Pancreas (tissue), 10 donors: ENCODE data around the gene MESP1. TPM values are rescaled to one million over a fixed set of nuclear protein-coding genes. Genes with fewer than 3 reads are reported as not detected.

Experiments used
- ATAC-seq, 4 donors: fragments of 200-7000 bp; cut with Tn5 transposase; one replicate each; pipeline versions ENCODE4 v1.8.0 to v1.9.1; 2020; ENCODE audit warnings: mild to moderate bottlenecking in 4 of 4, moderate library complexity in 4 of 4
- DNase-seq, 6 donors: peaks; one replicate each; pipeline ENCODE4 v3.0.0-alpha.2; 2020
- FAIRE-seq: peaks from 2 replicates; lab custom pipeline; 2012; peaks lifted over from hg19 to GRCh38; lab: Jason Lieb, UNC
- H3K27ac ChIP-seq, 4 donors: fragments of 200-600 bp; sonication (generic); 1 replicate in 3 of 4; 2 replicates in 1 of 4; pipeline versions ENCODE4 v1.5.0 to v1.8.0; 2020
- H3K27me3 ChIP-seq, 4 donors: fragments of 200-600 bp; one replicate each; pipeline ENCODE4 v1.8.0; 2021
- H3K36me3 ChIP-seq, 3 donors: fragments of 200-600 bp; sonication (generic) in 1 of 3; one replicate each; pipeline versions ENCODE4 v1.5.0 to v1.8.0; 2020 to 2021
- H3K4me1 ChIP-seq, 3 donors: fragments of 200-600 bp; one replicate each; pipeline ENCODE4 v1.8.0; 2021
- H3K4me3 ChIP-seq, 4 donors: fragments of 200-600 bp; sonication (generic) in 2 of 4; one replicate each; pipeline versions ENCODE4 v1.5.0 to v1.8.0; 2020 to 2021
- H3K9me3 ChIP-seq, 4 donors: fragments of 200-600 bp; one replicate each; pipeline ENCODE4 v1.8.0; 2021
- WGBS, 2 donors: extraction: QIAGEN DNeasy Blood & Tissue Kit; methylation state at CpG; one replicate each; pipeline ENCODE4 v1.1.7; 2013; 5-methylcytosine and 5-hydroxymethylcytosine counted together
- intact Hi-C, 3 donors: fragments of 100-400 bp; cut with DNase I; formaldehyde crosslinking; loops; one replicate each; pipeline versions ENCODE4 v1.11.1 to v1.14.2; 2022
- polyA plus RNA-seq, 2 donors: library from polyadenylated mRNA; stranded (reverse); fragments of 200-250 nt; gene quantifications; one replicate each; pipeline ENCODE4 v1.2.3, GENCODE V29; 2013
- total RNA-seq, 6 donors: library from RNA; stranded (reverse); fragmentation: NEBNext Ultra II Directional in 4 of 6; extraction: Animal tissue kit (Norgen Biotek cat#: 25700) in 4 of 6; gene quantifications; one replicate each; pipeline versions ENCODE4 v1.2.1 to v1.2.4, GENCODE V29; 2021 to 2023
- TF ChIP-seq, protein P1 (sequence below), 4 donors: fragments of 200-600 bp; sonication (generic) in 3 of 4; IDR thresholded peaks; one replicate each; pipeline versions ENCODE4 v1.5.0 to v1.8.0; 2021; ENCODE audit warnings: antibody characterized with exemption in 4 of 4
- donor health status: healthy with polysubstance abuse.
- donor health status: DM: no; HTN: no; CAD: no; lungs with moderate emphysema.
- donor health status: DM: no; HTN: no; CAD: no.
- donor health status: control.
- donor health status: control.
- donor health status: Bipolar disorder and iron deficiency.
- donor health status: DM: yes; HTN: yes; CAD: no.
- donor health status: DM: no; HTN: no; CAD: no.
- donor health status: DM: no; HTN: no; CAD: no.
- donor health status: DM: yes; HTN: yes; CAD: no.

Gene MESP1
- total and polyA plus RNA-seq, 8 donors = 1.1 to 4.0 (median 2.3) TPM

DNA sequence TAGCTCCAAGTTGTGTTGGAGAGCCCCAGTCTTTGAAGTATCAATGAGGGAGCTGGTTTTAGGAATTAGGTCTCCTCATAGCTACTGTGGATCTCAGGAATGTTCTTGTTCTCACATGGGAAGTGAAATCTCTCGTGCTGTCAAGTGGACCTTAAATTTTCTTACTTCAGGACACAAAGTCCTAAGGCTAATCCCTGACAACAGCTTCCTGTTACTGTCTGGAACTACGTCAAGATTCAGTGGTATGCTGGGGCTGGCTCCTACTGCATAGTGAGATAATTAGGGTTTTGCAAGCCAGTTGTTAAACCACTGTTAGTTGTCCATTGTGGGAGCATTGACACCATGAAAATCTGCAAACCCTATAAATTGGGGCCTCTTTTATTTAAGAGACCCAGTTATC is 22.8 kb downstream of the MESP1 start:
- intact Hi-C loops = no loop called here
- no peak for DNase-seq

DNA sequence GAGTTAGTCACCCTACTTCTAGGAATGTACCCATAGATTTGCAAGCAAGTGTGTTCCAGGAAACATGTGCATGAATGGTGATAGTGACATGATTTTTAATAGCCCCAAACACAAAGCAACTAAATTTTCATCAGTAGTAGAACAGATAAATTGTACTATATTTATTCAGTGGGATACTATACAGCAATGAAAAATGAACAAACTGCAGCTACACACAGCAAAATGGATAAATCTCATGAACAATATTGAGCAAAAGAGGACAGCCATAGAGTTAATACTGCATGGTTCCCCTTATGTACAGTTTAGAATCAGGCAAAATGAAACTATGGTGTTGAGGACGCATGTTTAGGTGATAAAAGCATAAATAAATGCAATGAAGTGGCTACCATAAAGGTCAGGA is 26.0 kb downstream of the MESP1 start:
- Histone ChIP-seq H3K27ac (no peak overlapping the region), H3K4me1 (no peaks in the 10 kb centered on the region), H3K4me3 (no peak overlapping the region), H3K36me3 (no peaks in the 10 kb centered on the region), H3K9me3 (no peaks in the 10 kb centered on the region), H3K27me3 (no peaks in the 10 kb centered on the region)
- DNase-seq = no peak
- no peak for FAIRE-seq
- TF ChIP-seq, protein P1, sequence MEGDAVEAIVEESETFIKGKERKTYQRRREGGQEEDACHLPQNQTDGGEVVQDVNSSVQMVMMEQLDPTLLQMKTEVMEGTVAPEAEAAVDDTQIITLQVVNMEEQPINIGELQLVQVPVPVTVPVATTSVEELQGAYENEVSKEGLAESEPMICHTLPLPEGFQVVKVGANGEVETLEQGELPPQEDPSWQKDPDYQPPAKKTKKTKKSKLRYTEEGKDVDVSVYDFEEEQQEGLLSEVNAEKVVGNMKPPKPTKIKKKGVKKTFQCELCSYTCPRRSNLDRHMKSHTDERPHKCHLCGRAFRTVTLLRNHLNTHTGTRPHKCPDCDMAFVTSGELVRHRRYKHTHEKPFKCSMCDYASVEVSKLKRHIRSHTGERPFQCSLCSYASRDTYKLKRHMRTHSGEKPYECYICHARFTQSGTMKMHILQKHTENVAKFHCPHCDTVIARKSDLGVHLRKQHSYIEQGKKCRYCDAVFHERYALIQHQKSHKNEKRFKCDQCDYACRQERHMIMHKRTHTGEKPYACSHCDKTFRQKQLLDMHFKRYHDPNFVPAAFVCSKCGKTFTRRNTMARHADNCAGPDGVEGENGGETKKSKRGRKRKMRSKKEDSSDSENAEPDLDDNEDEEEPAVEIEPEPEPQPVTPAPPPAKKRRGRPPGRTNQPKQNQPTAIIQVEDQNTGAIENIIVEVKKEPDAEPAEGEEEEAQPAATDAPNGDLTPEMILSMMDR (IDR thresholded peaks at IDR 0.05) = no peak
- intact Hi-C loops = no loop called here
- ATAC-seq = no peak
- 96 to 97% methylated on average over 1 of the region's 1 CpG for WGBS, 2 donors

More for the DNA sequence above, 22.8 kb downstream of the MESP1 start:
- WGBS, 2 donors = 65 to 66% methylated on average over 2 of the region's 2 CpGs
- TF ChIP-seq, protein P1 (IDR thresholded peaks at IDR 0.05) = no peak
- no peaks in the 10 kb centered on the region for H3K9me3 ChIP-seq
- no peak overlapping the region for H3K4me3 ChIP-seq
- no peaks in the 10 kb centered on the region for H3K36me3 ChIP-seq
- no peak for FAIRE-seq
- H3K27ac ChIP-seq = no peak overlapping the region
- peak in 1 of 4 donors; percentile 25 for ATAC-seq
- H3K27me3 ChIP-seq = no peaks in the 10 kb centered on the region
- H3K4me1 ChIP-seq = no peaks in the 10 kb centered on the region

DNA sequence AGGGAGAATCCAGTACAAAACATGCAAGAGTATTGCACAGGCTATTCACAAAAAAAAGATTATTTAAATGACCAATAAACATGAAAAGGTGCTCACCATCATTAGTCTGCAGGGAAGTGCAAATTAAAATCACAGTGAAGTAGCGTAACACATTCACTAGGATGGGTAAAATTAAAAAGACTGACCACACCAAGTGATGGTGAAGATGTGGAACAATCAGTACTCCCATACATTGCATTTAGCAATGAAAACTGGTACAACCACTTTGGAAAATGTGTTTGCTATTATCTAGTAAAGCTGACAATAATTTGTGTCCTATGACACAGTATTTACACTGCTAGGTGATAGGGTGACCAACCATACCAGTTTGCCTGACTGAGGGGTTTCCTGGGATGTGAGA is 26.4 kb downstream of the MESP1 start:
- 99 to 100% methylated on average over 1 of the region's 1 CpG for WGBS, 2 donors
- TF ChIP-seq, protein P1 (IDR thresholded peaks at IDR 0.05) = no peak
- FAIRE-seq = no peak
- Histone ChIP-seq H3K4me3 (no peak overlapping the region), H3K9me3 (no peaks in the 10 kb centered on the region), H3K27me3 (no peaks in the 10 kb centered on the region), H3K27ac (no peak overlapping the region), H3K36me3 (no peaks in the 10 kb centered on the region), H3K4me1 (no peaks in the 10 kb centered on the region)
- no peak for DNase-seq
- no peak for ATAC-seq
- intact Hi-C loops = no loop called here

DNA sequence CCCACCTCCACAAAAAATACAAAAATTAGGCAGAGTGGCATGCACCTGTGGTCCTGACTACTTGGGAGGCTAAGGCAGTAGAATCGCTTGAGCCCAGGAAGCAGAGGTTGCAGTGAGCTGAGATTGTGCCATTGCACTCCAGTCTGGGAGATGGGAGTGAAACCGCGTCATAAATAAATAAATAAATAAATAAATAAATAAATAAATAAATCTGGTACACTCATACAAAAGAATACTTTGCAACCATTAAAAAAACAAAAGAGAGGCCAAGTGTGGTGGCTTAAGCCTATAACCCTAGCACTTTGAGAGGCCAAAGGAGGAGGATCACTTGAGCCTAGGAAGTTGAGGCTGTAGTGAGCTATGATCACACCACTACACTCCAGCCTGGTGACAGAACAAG is 28.0 kb downstream of the MESP1 start:
- FAIRE-seq (no peak), ATAC-seq (no peak), DNase-seq (no peak)
- no peak overlapping the region for H3K4me3 ChIP-seq
- WGBS, 2 donors = 60 to 97% methylated on average over 3 of the region's 3 CpGs
- H3K9me3 ChIP-seq = no peaks in the 10 kb centered on the region
- no peaks in the 10 kb centered on the region for H3K36me3 ChIP-seq
- TF ChIP-seq, protein P1 (IDR thresholded peaks at IDR 0.05) = no peak
- intact Hi-C loops = no loop called here
- H3K27me3 ChIP-seq = no peaks in the 10 kb centered on the region
- no peak overlapping the region for H3K27ac ChIP-seq
- no peaks in the 10 kb centered on the region for H3K4me1 ChIP-seq

DNA sequence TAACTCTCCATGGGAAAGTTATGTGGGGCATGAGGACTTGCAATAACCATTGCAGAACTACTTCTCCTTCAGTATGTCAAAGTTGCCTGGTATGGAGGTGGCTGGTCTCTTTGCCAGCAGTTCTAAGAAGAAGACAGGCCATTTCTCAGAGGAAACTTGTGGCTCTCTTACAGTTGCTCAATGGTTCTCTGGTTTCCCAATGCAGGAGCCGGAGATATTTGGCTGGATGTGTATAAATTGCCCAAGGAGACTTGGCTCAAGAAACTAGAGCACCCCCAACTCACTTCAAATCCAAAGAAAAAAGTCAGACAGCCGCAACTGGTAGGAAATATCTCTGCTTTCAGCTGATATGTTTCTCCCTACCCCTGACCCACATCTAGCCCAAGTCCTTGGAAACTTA is 36.3 kb downstream of the MESP1 start:
- Histone ChIP-seq H3K36me3 (no peaks in the 10 kb centered on the region), H3K27ac (no peak overlapping the region), H3K27me3 (no peaks in the 10 kb centered on the region), H3K9me3 (no peaks in the 10 kb centered on the region), H3K4me3 (no peak overlapping the region), H3K4me1 (no peaks in the 10 kb centered on the region)
- ATAC-seq = no peak
- FAIRE-seq = no peak
- TF ChIP-seq, protein P1 (IDR thresholded peaks at IDR 0.05) = no peak
- DNase-seq = no peak
- 81 to 97% methylated on average over 2 of the region's 2 CpGs for WGBS, 2 donors
- intact Hi-C loops = no loop called here
